Osteocyte (in vitro differentiated cells): ENCODE results near the gene TRPM3. TPM values are rescaled to one million over a fixed set of nuclear protein-coding genes. Genes with fewer than 3 reads are reported as not detected.

Experiments used
- DNase-seq: peaks from one replicate; pipeline ENCODE4 v3.0.0; 2021; ENCODE audit warnings: mixed read lengths; ENCODE audit not compliant: unreplicated experiment; ENCODE audit errors: extremely low spot score
- H3K27ac Mint-ChIP-seq: one replicate; pipeline ENCODE4 v1.8.0; 2021; ENCODE audit warnings: mild to moderate bottlenecking, mixed read lengths; ENCODE audit not compliant: unreplicated experiment
- H3K27me3 Mint-ChIP-seq: one replicate; pipeline ENCODE4 v1.8.0; 2021; ENCODE audit warnings: mixed read lengths; ENCODE audit not compliant: unreplicated experiment
- H3K36me3 Mint-ChIP-seq: one replicate; pipeline ENCODE4 v1.8.0; 2021; ENCODE audit warnings: mixed read lengths; ENCODE audit not compliant: unreplicated experiment
- H3K4me1 Mint-ChIP-seq: one replicate; pipeline ENCODE4 v1.8.0; 2021; ENCODE audit warnings: mixed read lengths; ENCODE audit not compliant: unreplicated experiment
- H3K4me3 Mint-ChIP-seq: one replicate; pipeline ENCODE4 v1.8.0; 2021; ENCODE audit warnings: mild to moderate bottlenecking, moderate library complexity, mixed read lengths; ENCODE audit not compliant: unreplicated experiment
- H3K9me3 Mint-ChIP-seq: one replicate; pipeline ENCODE4 v1.8.0; 2021; ENCODE audit warnings: mixed read lengths; ENCODE audit not compliant: unreplicated experiment
- CTCF ChIP-seq: fragments of 200-600 bp; sonication (generic); IDR thresholded peaks from 2 replicates; pipeline ENCODE4 v1.5.0; 2021; ENCODE audit warnings: antibody characterized with exemption, mild to moderate bottlenecking, moderate library complexity
- total RNA-seq: library from RNA; stranded (reverse); gene quantifications from 2 replicates; pipeline ENCODE4 v1.2.1, GENCODE V29; 2021

TRPM3 gene
- total RNA-seq, 1 donor from 2014 or later = 0.05 TPM

- no peak overlapping the region for H3K27ac Mint-ChIP-seq
- no peak overlapping the region for H3K4me3 Mint-ChIP-seq
- H3K36me3 Mint-ChIP-seq = no peaks in the 10 kb centered on the region
- no peaks in the 10 kb centered on the region for H3K9me3 Mint-ChIP-seq
- H3K4me1 Mint-ChIP-seq = no peaks in the 10 kb centered on the region
- DNase-seq = no peak
- H3K27me3 Mint-ChIP-seq = peaks cover 10% of the 10 kb centered on the region
- TF ChIP-seq CTCF = no peak
Observed at GRCh38 chr9:70840266-70840665, 281.2 kb downstream of the TRPM3 start.

GRCh38 chr9:70835323-70835722, 286.1 kb downstream of the TRPM3 start:
- TF ChIP-seq CTCF = no peak
- peaks cover 10% of the 10 kb centered on the region for H3K27me3 Mint-ChIP-seq
- no peaks in the 10 kb centered on the region for H3K36me3 Mint-ChIP-seq
- no peak overlapping the region for H3K27ac Mint-ChIP-seq
- H3K4me3 Mint-ChIP-seq = no peak overlapping the region
- no peak for DNase-seq
- no peaks in the 10 kb centered on the region for H3K9me3 Mint-ChIP-seq
- no peaks in the 10 kb centered on the region for H3K4me1 Mint-ChIP-seq

- Mint-ChIP-seq H3K27ac (no peak overlapping the region), H3K36me3 (no peaks in the 10 kb centered on the region), H3K9me3 (no peaks in the 10 kb centered on the region), H3K4me1 (no peaks in the 10 kb centered on the region), H3K4me3 (no peak overlapping the region), H3K27me3 (peaks cover 31% of the 10 kb centered on the region)
- no peak for DNase-seq
- no peak for TF ChIP-seq CTCF
Observed at GRCh38 chr9:70832492-70832891, 288.9 kb downstream of the TRPM3 start.

- Mint-ChIP-seq H3K36me3 (no peaks in the 10 kb centered on the region), H3K27me3 (peaks cover 37% of the 10 kb centered on the region), H3K4me1 (no peaks in the 10 kb centered on the region), H3K4me3 (no peak overlapping the region), H3K9me3 (no peaks in the 10 kb centered on the region), H3K27ac (no peak overlapping the region)
- DNase-seq = no peak
- no peak for TF ChIP-seq CTCF
Observed at GRCh38 chr9:70830618-70831017, 290.8 kb downstream of the TRPM3 start.

- no peak for TF ChIP-seq CTCF
Observed at GRCh38 chr9:70829591-70830265, 291.7 kb downstream of the TRPM3 start.

More at GRCh38 chr9:70829591-70830265, 291.7 kb downstream of the TRPM3 start:
- Mint-ChIP-seq H3K27ac (no peak overlapping the region), H3K4me1 (no peaks in the 10 kb centered on the region), H3K9me3 (no peaks in the 10 kb centered on the region), H3K27me3 (peaks cover 39% of the 10 kb centered on the region), H3K36me3 (no peaks in the 10 kb centered on the region), H3K4me3 (no peak overlapping the region)
- DNase-seq = no peak
